ENCODE results near the gene NRXN3.

NRXN3 gene

DNA sequence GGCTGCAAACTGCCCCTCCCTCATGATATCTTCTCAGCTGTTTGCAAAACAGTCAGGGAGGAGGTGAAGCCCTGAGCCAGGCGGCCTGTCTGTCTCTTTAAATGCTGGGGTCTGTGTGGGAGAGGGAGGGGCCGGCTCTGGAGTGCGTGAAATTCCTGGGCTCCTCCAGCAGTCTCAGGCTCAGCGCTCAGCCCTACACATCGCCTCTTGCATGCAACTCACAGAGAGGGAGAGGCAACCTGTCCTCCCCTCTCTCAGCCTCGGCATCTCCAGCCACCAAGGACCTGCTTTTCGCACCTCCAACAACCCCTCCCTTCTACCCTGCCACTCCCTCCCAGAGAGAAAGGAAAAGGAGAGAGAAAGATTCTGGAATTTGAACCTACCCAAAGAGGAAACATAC, at the start of gene NRXN3:
Gene NRXN3, plus strand, starts transcription at position 171 of the 400 bp plus-strand sequence. CDS start 72,721 bp downstream, outside the sequence.
- TF ChIP-seq, protein P1, sequence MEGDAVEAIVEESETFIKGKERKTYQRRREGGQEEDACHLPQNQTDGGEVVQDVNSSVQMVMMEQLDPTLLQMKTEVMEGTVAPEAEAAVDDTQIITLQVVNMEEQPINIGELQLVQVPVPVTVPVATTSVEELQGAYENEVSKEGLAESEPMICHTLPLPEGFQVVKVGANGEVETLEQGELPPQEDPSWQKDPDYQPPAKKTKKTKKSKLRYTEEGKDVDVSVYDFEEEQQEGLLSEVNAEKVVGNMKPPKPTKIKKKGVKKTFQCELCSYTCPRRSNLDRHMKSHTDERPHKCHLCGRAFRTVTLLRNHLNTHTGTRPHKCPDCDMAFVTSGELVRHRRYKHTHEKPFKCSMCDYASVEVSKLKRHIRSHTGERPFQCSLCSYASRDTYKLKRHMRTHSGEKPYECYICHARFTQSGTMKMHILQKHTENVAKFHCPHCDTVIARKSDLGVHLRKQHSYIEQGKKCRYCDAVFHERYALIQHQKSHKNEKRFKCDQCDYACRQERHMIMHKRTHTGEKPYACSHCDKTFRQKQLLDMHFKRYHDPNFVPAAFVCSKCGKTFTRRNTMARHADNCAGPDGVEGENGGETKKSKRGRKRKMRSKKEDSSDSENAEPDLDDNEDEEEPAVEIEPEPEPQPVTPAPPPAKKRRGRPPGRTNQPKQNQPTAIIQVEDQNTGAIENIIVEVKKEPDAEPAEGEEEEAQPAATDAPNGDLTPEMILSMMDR (IDR thresholded peaks at IDR 0.05; ENCODE audit: low read depth, low read length, missing control alignments) = no peak
- no peak for DNase-seq (ENCODE audit: extremely low read depth, low read depth)
- H3K4me3 ChIP-seq (replicated peaks; ENCODE audit: low read depth, low read length) = no peak within 1 kb of the TSS

DNA sequence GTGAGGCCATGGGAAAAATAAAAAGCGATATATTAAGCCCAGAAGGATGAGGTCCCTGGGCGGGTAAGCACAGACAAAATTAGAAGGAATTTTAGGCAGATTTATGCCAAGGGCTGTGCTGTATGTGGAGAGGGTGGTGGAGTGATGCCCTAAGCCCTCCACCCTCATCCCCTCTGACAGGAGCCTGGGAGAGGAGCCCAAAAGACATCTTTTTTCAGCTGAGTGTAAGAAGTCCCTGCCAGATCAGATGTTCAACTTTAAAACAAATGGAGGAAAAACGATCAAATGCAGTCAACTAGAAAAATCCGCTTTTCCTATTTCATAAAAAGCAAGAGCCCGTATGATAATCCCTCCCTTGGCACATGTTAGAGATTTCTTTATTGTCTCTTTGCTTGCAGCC, 47.7 kb upstream of the NRXN3 start:
- TF ChIP-seq, protein P1 (IDR thresholded peaks at IDR 0.05; ENCODE audit: low read depth, low read length, missing control alignments) = no peak
- H3K4me3 ChIP-seq (replicated peaks; ENCODE audit: low read depth, low read length) = no peak overlapping the region
- no peak for DNase-seq (ENCODE audit: extremely low read depth, low read depth)

DNA sequence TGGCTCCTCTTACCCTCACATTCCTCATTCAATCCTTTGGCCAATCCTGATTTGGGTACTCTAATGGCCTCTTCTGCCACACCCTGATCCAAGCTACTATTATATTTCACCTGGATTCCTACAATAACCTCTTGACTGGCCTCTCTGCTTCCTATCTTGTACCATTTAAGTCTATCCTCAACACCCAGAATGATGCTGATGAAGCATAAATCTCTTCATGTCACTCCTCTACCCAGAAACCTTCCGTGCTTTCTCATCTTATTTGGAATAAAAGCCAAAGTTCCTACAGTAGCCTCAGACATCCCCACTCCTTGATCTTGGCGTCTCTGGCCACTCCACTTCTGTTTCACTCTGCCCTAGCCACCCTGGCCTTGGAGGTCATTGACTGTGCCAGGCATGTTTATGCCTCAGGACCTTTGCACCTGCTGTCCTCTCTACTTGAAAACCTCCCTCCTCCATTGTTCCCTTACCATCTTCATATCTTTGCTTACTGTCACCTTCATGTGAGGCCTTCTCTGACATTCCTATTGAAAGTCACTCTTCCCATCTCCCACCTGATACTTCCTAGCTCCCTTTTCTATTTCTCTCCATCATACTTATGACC, 46.4 kb upstream of the NRXN3 start:
- DNase-seq (ENCODE audit: extremely low read depth, low read depth) = no peak
- TF ChIP-seq, protein P1 (IDR thresholded peaks at IDR 0.05; ENCODE audit: low read depth, low read length, missing control alignments) = no peak

GRCh38 chr14:78127961-78128360, 42.2 kb upstream of the NRXN3 start:
- TF ChIP-seq, protein P1 (IDR thresholded peaks at IDR 0.05; ENCODE audit: low read depth, low read length, missing control alignments) = no peak
- DNase-seq (ENCODE audit: extremely low read depth, low read depth) = no peak
- no peak overlapping the region for H3K4me3 ChIP-seq (replicated peaks; ENCODE audit: low read depth, low read length)

More for the DNA sequence above, 46.4 kb upstream of the NRXN3 start:
- no peak overlapping the region for H3K4me3 ChIP-seq (replicated peaks; ENCODE audit: low read depth, low read length)

GRCh38 chr14:78129375-78129774, 40.8 kb upstream of the NRXN3 start:
- no peak overlapping the region for H3K4me3 ChIP-seq (replicated peaks; ENCODE audit: low read depth, low read length)
- DNase-seq (ENCODE audit: extremely low read depth, low read depth) = no peak
- TF ChIP-seq, protein P1 (IDR thresholded peaks at IDR 0.05; ENCODE audit: low read depth, low read length, missing control alignments) = no peak

DNA sequence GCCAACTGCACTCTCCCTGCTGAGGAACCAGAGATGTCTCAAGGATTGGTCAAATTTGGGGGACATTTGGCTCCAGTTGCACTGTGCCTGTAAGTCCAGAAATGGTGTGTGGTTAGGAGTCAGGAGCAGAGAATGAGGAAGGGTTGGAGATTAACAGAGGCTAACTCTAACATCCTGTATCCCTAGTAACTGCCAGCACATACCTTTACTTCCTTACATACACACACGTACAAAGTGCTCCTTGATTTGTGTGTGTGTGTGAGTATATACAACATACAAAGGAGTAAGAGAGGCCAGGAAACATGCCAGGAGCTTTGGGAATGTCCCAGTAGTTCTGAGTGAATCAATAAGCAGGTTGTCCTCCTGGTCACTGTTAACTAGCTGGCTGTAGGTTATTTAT, 39.8 kb upstream of the NRXN3 start:
- DNase-seq (ENCODE audit: extremely low read depth, low read depth) = no peak
- H3K4me3 ChIP-seq (replicated peaks; ENCODE audit: low read depth, low read length) = no peak overlapping the region
- TF ChIP-seq, protein P1 (IDR thresholded peaks at IDR 0.05; ENCODE audit: low read depth, low read length, missing control alignments) = no peak

GRCh38 chr14:78131201-78131600, 39.0 kb upstream of the NRXN3 start:
- DNase-seq (ENCODE audit: extremely low read depth, low read depth) = no peak
- TF ChIP-seq, protein P1 (IDR thresholded peaks at IDR 0.05; ENCODE audit: low read depth, low read length, missing control alignments) = no peak

More at GRCh38 chr14:78131201-78131600, 39.0 kb upstream of the NRXN3 start:
- H3K4me3 ChIP-seq (replicated peaks; ENCODE audit: low read depth, low read length) = no peak overlapping the region

All from HFF-Myc (cell line).